Left hindlimb (tissue), 1 donor: ENCODE measurements around the gene C20orf202.

ENCODE experiments used
- DNase-seq: peaks from one replicate; pipeline ENCODE4 v3.0.0-alpha.2; 2018

C20orf202 gene

GRCh38 chr20:1184638-1185315, 18.5 kb upstream of the C20orf202 start, which contains the start of gene TMEM74B:
TSS of gene TMEM74B (minus strand) at chr20:1184981. CDS start at chr20:1183801, 1,180 bp downstream.
- DNase-seq = no peak

GRCh38 chr20:1185316-1185741, 17.9 kb upstream of the C20orf202 start:
- no peak for DNase-seq

- no peak for DNase-seq
Observed at GRCh38 chr20:1185790-1186334, 17.4 kb upstream of the C20orf202 start.

GRCh38 chr20:1186367-1186991, 16.8 kb upstream of the C20orf202 start:
- DNase-seq = no peak

GRCh38 chr20:1187605-1188171, 15.6 kb upstream of the C20orf202 start:
- no peak for DNase-seq

- DNase-seq = no peak
Observed at GRCh38 chr20:1188347-1188746, 14.9 kb upstream of the C20orf202 start.

- DNase-seq = no peak
Observed at GRCh38 chr20:1189827-1190226, 13.4 kb upstream of the C20orf202 start.

GRCh38 chr20:1190847-1191246, 12.4 kb upstream of the C20orf202 start:
- no peak for DNase-seq

GRCh38 chr20:1191299-1191698, 12.0 kb upstream of the C20orf202 start:
- no peak for DNase-seq

- DNase-seq = no peak
Observed at GRCh38 chr20:1195226-1195625, 8.0 kb upstream of the C20orf202 start.

- no peak for DNase-seq
Observed at GRCh38 chr20:1196634-1197033, 6.6 kb upstream of the C20orf202 start.

- no peak for DNase-seq
Observed at GRCh38 chr20:1197801-1198200, 5.5 kb upstream of the C20orf202 start.

- DNase-seq = no peak
Observed at GRCh38 chr20:1198751-1199150, 4.5 kb upstream of the C20orf202 start.

- DNase-seq = no peak
Observed at GRCh38 chr20:1199212-1199873, 3.9 kb upstream of the C20orf202 start.

- no peak for DNase-seq
Observed at GRCh38 chr20:1199964-1200363, 3.3 kb upstream of the C20orf202 start.

GRCh38 chr20:1203630-1204029, 376 bp downstream of the C20orf202 start:
- DNase-seq = no peak

GRCh38 chr20:1204113-1204512, 859 bp downstream of the C20orf202 start:
- no peak for DNase-seq

GRCh38 chr20:1204576-1204975, 1.3 kb downstream of the C20orf202 start:
- no peak for DNase-seq

- DNase-seq = no peak
Observed at GRCh38 chr20:1205802-1206201, 2.5 kb downstream of the C20orf202 start.

- no peak for DNase-seq
Observed at GRCh38 chr20:1206366-1207148, 3.3 kb downstream of the C20orf202 start.

GRCh38 chr20:1207293-1207878, 4.1 kb downstream of the C20orf202 start:
- no peak for DNase-seq
